GM18502 (cell line): ENCODE results near the gene ANKRD39.

Experiments used
- ATAC-seq: cut with Tn5 transposase; IDR thresholded peaks from one replicate; pipeline ENCODE4 v1.9.1; 2021; ENCODE audit warnings: mild to moderate bottlenecking; ENCODE audit not compliant: unreplicated experiment, poor library complexity

Gene ANKRD39

GRCh38 chr2:96888072-96889011 lies 30.5 kb upstream of the ANKRD39 start:
- ATAC-seq = no peak

DNA sequence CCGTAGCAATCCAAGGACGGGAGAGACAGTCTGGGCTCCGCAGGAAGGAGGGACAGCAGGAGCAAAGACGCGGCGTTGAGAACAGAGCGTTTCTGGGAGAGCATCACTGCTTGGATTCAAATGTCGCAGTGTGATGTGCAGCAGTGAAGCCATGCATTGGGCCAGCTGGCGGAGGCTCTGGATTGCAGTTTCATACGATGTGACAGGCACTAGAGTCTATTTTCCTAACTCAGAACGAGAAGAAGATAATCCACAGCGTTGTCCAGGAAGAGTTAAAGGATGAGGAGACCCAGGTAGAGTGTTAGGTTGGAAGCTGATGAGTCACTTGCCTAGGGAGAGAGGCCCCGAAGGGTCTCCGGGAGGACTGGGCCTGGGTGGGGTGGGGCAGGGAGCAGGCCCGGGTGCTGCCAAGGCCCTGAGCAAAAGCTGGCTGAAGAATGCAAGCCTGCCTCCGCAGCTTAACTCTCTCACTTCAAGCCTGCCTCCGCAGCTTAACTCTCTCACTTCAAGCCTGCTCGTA lies 29.7 kb upstream of the ANKRD39 start:
- ATAC-seq = no peak

GRCh38 chr2:96885432-96886347 lies 27.9 kb upstream of the ANKRD39 start:
- ATAC-seq = no peak

- ATAC-seq = no peak
Measured at GRCh38 chr2:96884299-96885094, 26.7 kb upstream of the ANKRD39 start.

GRCh38 chr2:96883306-96883705 lies 25.5 kb upstream of the ANKRD39 start:
- no peak for ATAC-seq

DNA sequence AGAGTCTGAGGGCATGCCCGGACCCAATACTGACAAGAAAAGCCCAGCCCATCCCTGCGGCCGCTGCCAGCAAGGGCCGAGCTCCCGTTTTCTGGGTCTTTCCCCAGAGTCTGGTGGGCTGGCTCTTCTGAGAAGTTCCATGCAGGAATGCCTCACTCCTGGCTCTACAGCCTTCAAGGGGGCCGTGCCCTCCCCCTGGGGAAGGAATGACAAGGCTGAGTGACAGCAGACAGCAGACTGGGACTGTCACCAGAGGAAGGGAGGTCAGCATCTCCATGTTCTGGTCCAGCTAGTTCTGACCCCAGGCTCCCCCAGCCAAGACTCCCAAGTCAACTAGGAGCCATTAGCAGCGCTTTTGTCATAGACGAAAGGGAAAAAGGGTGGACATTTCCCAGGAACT lies 25.1 kb upstream of the ANKRD39 start:
- no peak for ATAC-seq

GRCh38 chr2:96882230-96882629 lies 24.4 kb upstream of the ANKRD39 start:
- no peak for ATAC-seq

GRCh38 chr2:96881349-96882195 lies 23.8 kb upstream of the ANKRD39 start:
- no peak for ATAC-seq

GRCh38 chr2:96880891-96881273 lies 23.1 kb upstream of the ANKRD39 start:
- no peak for ATAC-seq

DNA sequence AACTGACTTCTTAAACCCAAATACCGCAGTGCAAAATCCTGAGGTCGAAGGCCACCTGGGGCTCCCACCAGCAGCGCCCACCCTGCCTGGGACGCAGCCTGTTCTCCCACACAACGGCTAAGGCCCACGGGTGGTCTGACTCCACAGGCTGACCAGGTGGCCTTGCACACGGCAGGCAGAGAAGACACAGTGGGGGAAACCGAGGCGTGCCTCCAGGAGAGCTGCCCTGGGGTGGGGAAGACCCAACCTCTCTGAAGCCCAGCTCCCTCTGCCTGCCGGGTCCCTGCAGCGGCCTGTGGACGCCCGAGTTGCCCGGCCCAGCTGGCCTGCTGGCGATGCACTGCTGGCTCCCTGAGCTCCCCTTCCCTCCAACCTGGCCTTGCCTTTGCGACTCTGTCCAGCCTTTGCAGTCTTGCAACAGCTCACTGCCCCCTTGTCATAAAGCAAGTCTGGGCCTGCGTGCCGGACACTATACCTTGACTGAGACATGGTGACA lies 21.8 kb upstream of the ANKRD39 start:
- ATAC-seq = no peak

DNA sequence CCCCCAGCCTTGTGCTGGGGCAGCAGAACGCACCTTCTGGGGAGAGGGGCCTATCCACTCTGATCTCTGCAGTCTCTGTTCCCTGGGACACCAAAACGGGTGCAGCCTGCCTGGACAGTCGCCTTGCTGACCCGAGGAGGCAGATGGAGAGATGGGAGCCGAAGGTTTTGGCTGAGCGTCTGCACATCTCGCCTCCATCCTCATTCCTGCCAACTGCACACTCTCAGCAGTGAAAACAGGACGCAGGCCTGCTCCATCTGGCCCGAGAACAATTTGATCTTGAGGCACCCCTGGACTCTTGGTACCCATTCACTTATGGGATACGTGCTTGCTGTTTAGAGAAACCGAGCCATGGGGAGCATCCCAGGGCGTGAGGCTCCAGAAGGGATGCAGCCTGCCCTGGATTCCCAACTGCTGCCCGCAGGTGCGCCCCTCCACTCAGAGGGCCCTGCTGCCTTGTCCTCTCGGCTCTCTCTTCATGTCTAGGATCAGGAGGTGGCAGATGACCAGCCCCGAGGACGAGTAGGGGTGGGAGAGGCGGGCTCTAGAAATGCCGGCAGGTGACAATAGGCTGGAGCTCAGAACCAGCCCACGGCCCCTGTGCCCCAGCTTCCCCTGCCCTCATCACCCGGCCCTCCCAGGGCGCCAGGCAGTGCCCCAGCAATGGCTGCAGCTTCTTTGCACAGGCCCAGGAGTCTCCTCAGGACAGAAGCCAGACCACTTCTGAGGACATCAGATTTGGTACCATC lies 21.2 kb upstream of the ANKRD39 start:
- no peak for ATAC-seq

DNA sequence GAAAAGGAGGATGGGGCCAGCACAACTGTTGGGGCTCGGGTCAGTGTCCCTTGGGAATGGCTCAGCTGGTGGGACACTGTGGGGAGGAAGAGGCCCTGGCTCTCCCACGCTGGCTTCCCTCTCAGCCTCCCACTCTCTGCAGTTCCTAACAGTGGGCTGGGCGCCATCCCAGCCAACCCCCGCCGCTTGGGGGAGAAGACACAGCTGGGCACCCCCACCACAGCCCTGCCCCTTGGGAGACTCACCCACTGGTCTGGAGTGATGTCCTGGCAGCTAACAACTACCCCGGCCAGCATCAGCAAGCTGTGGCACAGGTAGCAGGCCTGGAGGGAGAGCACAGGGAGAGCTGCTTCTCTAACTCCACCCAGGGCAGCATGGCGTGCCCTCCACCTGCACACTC lies 20.4 kb upstream of the ANKRD39 start:
- no peak for ATAC-seq

GRCh38 chr2:96877631-96878092 lies 19.8 kb upstream of the ANKRD39 start:
- ATAC-seq = no peak

GRCh38 chr2:96877042-96877451 lies 19.2 kb upstream of the ANKRD39 start:
- no peak for ATAC-seq

- ATAC-seq = no peak
Measured at GRCh38 chr2:96876269-96877041, 18.6 kb upstream of the ANKRD39 start.

- no peak for ATAC-seq
Measured at GRCh38 chr2:96875498-96876268, 17.9 kb upstream of the ANKRD39 start.
